LHCN-M2 (cell line): ENCODE results near the gene CXXC1. TPM values are rescaled to one million over a fixed set of nuclear protein-coding genes. Genes with fewer than 3 reads are reported as not detected.
A peak's percentile ranks its signal among the peaks of the same experiment; 100 is the strongest.
"Not testable (repeated sequence)": the region's sequence is repeated elsewhere in the genome, so short reads cannot be mapped to it uniquely, and the experiment has no call there.

Source experiments
- DNase-seq: peaks from one replicate; pipeline ENCODE4 v3.0.0-alpha.2; 2012; ENCODE audit warnings: low read depth
- total RNA-seq: library from RNA; depleted of rRNA; stranded (reverse); fragments of >200 nt; gene quantifications from 2 replicates; pipeline ENCODE4 v1.2.3, GENCODE V29; 2014

CXXC1 gene
- total RNA-seq, 1 experiment from 2014 or later, result 53.8 TPM

DNA sequence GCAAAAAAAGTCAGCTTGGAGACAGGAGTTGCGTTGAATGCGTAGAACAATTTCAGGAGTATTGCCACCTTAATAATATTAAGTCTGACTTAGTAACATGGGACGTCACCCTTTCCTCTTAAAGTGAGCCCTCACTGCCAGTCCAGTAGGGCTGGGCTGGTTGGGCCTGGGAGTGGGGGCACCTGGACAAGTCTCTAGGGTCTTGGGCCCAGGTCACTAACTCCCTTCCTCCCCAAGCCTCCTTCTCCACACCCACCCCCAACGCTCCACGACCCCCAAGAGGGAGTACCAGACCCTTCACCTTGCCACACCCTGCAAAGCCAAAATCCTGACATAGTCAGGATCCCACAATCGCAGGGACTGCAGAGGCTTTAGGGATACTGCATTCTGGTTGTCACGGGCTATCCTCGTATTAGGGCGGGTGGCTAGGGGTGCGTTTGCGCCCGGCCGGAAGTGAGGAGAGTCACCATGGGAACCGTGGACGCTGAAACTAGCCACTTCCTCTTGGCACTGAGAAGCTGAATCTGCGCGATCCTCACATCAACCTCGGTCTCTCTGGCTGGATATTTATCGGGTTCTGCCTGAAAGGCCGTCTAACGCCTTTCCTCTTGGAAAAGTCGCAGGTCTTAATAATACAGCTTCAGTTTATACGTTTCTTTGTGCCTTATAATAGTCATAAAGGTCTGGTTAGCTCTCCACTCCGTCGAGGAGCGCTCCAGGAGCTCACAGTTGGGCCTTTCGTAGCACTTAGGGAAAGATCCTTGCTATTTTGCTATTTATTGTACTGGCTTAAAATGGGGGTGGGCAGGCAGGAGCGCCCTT lies 10.3 kb upstream of the CXXC1 start:
- peak; percentile 40 for DNase-seq

DNA sequence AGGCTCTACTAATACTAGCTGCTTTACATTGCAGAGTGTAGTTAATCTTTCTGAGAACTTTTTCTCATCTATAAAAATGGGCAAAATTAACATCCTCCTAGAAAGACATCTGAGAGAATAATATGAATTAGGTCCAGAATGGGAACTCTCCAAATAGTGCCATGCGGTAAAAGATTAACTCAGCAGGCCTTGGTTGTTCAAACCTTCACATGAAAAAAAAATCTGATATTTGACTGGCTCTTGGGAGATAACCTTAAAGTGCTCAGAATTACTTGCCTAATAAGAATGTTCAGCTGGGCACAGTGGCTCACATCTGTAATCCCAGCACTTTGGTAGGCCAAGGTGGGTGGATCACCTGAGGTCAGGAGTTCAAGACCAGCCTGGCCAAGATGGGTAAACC lies 5.5 kb upstream of the CXXC1 start:
- no peak for DNase-seq

DNA sequence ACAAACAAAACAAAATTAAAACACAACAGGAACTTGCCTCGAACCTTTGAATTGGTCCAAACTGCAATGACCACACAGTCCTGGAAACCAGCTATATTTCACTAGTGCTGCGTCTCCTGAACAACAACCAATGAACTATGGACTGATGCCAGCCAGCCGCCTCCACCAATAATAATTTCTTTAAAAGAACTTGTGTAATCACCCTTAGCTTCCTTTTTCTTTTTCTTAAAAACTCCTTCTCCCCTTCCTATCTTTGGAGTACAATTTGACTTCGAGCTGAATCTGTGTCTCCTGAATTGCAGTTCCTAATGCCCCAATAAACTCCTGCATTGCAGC lies 1.6 kb upstream of the CXXC1 start:
- DNase-seq, result no peak

DNA sequence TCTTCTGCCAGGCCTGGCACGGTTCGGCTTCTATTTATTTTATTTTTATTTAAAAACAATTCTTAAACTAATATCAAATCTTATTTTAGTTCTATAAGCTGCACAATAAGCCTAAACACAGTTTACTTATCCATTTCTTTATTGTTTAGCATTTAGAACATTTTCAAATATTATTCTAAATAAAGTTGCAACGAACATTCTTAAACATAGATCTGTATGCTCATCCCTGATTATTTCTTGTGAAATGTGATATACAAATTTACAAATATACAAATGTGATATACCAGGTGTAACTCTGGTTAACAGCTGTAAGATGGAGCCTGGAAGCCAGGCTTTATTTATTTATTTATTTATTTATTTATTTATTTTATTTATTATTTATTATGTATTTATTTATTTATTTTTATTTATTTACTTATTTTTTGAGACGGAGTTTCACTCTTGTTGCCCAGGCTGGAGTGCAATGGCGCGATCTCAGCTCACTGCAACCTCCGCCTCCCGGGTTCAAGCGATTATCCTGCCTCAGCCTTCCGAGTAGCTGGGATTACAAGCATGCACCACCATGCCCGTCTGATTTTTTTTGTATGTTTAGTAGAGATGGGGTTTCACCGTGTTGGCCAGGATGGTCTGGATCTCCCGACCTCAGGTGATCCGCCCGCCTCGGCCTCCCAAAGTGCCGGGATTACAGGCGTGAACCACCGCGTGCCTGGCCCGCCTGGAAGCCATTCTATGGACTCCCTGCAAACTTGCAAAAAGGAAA lies 1.0 kb upstream of the CXXC1 start:
- DNase-seq, result not testable (repeated sequence)

GRCh38 chr18:50287028-50287440 lies 458 bp downstream of the CXXC1 start:
- DNase-seq, result peak; percentile 10

DNA sequence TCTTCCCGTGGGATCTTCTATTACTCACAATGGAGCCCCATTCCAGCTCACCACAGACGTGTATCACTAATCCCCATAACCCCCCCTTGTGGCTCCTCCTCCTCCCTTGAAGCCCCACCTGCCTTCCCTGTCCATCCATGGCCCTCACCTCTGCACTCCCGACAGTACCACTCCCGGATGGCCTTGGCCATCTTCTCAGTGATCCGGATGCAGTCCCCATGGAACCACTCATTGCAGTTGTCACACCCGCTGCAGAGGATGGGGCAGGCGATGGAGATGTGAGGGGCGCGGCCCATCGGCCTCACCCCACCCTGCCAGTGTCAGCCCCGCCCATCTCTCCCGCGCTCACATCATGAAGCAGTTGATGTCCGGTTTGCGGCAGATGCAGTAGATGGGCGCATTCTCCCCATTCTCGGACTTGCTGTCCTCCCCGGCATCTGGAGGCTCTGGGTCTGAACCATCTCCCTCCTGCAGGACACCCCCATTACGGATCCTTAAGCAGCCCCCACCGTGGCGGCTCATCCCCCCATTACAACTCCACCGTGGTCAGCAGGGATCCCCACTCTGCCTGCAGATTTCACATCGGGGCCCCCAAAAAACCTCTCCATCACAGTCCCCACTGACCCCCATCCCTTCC lies 983 bp downstream of the CXXC1 start:
- DNase-seq, result peak; percentile 56

DNA sequence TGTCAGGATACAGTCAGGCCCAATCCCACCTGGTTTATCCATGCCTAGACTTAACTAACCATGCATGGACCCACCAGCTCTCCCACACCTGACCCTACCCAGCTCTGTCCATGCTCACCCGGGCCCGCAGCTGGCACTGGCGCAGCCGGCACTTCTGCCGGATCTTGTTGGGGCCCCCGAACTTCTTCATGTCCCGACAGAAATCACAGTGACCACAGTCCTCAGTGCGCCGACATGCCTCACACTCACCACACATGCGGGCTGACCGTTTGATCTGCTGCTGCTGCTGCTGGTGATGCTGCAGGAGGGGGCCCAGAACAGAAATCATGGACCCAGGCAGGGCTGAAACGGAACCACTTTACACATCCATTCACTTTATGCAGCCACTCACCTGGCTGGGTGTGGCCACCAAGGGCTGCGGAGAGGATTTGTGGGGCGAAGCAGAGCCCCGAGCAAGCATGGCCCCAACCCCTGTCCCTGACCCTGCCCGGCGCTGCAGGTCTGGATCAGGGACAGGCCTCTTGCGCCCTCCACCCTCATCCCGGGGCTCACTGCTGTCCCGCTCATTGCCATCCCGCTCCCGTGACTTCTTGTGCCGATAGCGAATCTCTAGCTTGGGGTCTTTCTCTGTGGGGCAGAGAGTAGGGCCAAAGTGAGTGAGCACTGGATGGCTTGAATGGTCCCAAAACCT lies 1.7 kb downstream of the CXXC1 start:
- DNase-seq, result no peak

GRCh38 chr18:50285071-50285470 lies 2.4 kb downstream of the CXXC1 start:
- no peak for DNase-seq

- peak; percentile 27 for DNase-seq
Observed at GRCh38 chr18:50284255-50284885, 3.1 kb downstream of the CXXC1 start.

DNA sequence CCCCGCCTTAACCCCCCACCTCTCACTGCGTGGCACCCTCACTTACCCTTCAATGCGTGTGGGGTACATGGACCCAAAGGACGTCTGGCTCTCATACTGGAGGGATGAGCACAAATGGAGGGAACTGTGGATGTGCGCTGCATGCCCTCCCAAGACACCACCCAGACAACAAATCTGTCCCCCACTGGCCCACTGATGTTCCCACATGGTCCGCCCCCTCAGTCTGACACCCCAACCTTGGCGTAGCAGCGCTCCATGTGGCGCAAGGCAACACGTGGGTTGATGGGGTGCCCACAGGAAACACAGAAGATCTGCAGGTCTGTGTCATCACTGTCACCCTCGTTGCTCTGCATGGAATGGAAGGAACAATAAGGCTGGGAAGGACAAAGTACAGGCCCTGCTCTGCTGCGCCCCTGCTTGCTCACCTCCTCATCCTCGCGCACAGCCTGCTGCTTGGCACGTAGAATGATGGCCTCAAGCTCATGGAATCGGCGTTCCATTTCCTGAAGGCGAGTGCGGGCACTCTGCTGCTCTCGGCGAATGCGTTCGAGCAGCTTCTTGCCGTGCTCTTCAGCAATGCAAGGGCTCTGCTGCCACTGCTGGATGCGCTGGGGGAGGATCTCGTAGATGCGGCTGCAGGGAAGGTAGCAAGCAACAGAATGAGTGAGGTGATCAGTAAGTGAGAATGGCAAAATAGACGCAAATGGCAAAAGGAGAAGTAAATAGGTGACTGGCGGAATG lies 3.9 kb downstream of the CXXC1 start:
- DNase-seq, result no peak

DNA sequence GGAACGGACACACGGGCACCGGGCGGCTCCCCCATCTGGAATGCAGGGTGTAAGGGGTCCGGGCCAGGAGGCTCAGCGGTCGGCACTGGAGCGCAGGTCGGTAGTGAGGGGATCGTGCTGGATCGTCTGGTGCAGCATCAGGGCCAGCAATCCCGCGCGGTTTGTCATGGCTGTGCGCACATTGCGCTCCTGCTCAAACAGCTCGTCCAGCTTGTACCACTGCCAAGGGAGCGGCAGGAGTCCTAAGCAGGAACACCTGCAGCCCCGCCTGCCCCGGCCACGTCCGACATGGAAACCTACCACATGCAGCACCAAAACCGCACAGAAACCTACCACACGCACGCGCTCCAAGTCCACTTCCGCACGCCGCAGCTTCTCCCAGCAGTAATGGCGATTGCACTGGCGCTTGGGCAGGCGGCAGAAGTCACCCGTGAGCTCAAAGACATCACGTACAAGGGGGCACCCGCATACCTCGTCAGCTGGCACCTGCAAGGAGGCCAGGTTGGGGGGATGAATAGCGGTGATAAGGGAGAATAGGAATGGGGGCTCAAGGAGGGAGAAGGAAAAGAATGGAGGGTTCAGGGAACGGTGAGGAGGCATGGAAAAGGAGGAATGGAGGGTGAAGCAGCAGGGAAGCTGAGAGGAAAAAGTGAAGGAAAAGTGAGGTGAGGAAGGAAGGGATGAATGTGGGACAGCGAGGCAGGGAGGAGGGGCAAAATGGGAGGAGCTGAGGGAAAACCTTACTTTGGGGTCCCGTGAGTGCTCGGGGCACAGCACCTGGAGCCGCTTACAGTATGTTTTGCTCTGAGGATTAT lies 4.8 kb downstream of the CXXC1 start:
- no peak for DNase-seq

GRCh38 chr18:50281972-50282520 lies 5.4 kb downstream of the CXXC1 start:
- no peak for DNase-seq

- DNase-seq, result peak; percentile 97
Observed at GRCh38 chr18:50281295-50281971, 6.1 kb downstream of the CXXC1 start, which contains the start of gene MBD1. MBD1 (minus strand) TSS chr18:50281523; CDS start chr18:50279992, 1,531 bp downstream.

DNA sequence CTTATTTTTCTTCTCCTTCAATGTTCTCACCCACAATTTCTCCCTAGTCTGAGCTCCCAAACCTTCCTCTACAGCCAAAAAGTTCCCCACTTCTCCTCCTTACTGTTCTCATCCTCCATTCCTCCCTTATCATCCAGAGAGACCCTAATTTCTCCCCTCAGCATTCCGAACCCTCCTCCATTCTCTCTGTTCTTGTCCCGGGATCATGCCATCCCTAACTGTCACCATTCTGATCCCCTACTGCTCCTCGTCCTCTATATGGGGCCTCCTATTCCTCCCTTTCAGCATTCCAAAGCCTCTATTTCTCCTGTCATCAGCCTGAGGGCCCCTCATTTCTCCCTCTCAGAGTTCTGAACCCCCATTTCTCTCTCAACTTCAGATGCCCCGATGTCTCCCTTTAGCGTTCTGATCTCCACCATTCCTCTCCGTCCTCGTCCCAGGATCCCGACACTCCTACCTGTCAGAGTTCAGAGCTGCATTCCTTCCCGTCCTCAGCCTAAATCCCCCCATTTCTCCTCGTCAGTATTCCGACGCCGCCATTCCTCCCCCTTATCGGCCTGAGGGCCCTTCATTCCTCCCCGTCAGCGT lies 6.7 kb downstream of the CXXC1 start:
- DNase-seq, result peak; percentile 9

DNA sequence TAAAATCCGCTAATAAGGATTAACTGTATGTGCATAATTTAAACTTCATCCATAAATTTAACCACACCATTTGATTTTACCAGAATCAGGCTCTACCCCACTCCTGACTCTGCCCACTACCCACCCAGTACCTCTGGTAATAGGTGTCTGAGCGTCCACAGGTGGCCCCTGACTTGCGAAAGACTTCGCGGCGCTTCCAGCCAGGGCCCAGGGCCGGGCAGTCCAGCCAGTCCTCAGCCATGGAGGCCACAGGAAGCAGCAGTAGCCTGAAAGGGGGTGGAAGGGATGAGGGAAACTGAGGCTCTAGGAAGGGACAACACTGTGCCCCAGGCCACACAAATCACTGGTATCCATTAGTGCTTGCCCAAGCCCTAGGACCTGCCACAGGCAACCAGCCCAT lies 7.7 kb downstream of the CXXC1 start:
- no peak for DNase-seq

DNA sequence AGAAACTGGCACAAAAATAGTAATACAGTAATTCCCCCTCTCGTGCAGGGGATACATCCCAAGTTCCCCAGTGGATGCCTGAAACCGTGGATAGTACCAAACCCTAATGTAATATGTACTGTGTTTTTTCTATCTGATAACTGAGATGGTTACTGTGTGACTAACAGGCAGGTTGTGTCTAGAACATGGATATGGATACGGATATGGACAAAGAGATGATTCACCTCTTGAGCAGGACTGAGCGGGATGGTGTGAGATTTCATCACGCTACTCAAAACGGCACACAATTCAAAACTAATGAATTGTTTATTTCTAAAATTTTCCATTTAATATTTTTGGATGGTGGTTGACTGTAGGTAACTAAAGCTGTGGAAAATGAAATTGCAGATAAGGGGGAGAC lies 9.6 kb downstream of the CXXC1 start:
- DNase-seq, result peak; percentile 76

- no peak for DNase-seq
Observed at GRCh38 chr18:50276452-50276851, 11.0 kb downstream of the CXXC1 start.

DNA sequence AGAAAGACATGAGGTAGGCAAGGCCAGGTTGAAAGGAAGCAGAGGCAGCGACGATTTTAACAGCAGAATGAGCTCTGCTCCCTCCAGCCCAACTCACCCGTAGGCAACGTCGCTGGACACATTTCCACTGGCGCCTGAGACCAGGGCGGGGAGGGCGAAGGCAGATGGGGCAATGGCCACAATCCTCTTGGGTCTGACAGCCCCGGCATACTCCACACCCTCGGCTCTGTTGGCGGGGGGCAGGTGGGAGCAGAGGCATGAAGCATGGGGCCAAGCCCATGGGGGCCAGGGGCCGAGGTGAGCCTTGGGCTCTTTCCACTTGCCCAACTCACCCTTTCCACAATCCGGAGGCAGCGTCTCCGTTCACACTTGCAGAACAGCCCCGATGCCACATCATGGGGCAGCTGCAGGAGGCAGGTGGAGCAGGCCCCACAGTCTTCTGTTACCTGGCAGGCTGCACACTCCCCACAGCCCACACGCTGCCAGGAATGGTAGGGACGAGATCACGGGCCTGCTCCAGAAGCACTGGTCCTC lies 11.9 kb downstream of the CXXC1 start:
- DNase-seq, result no peak
